GM10266 (cell line): ENCODE data around the gene PRPF40A.
"Not testable (repeated sequence)": the region's sequence is repeated elsewhere in the genome, so short reads cannot be mapped to it uniquely, and the experiment has no call there.

ENCODE experiments used
- DNase-seq: peaks from one replicate; pipeline ENCODE4 v3.0.0; 2012; ENCODE audit errors: extremely low spot score
- CTCF ChIP-seq: IDR thresholded peaks from 2 replicates; pipeline ENCODE4 v1.5.1; 2012; ENCODE audit warnings: mild to moderate bottlenecking, low read depth; ENCODE audit not compliant: control insufficient read depth, insufficient read depth; ENCODE audit errors: missing control alignments

PRPF40A gene

GRCh38 chr2:152717228-152718075 is at the start of gene PRPF40A:
Gene PRPF40A, minus strand, starts transcription at chr2:152717461. Its CDS starts 22 bp downstream, at chr2:152717439.
- no peak for TF ChIP-seq CTCF
- peak; percentile 95 for DNase-seq

GRCh38 chr2:152766928-152767327 is 49.7 kb upstream of the PRPF40A start:
- no peak for TF ChIP-seq CTCF
- no peak for DNase-seq

GRCh38 chr2:152763651-152764050 is 46.4 kb upstream of the PRPF40A start:
- no peak for DNase-seq
- no peak for TF ChIP-seq CTCF

GRCh38 chr2:152763208-152763607 is 45.9 kb upstream of the PRPF40A start:
- not testable (repeated sequence) for DNase-seq

GRCh38 chr2:152762202-152762601 is 44.9 kb upstream of the PRPF40A start:
- no peak for DNase-seq
- no peak for TF ChIP-seq CTCF

GRCh38 chr2:152761214-152761613 is 44.0 kb upstream of the PRPF40A start:
- no peak for DNase-seq
- no peak for TF ChIP-seq CTCF

GRCh38 chr2:152759290-152760072 is 42.2 kb upstream of the PRPF40A start:
- TF ChIP-seq CTCF, result no peak
- no peak for DNase-seq
